ENCODE data around the gene PLSCR4. TPM values are rescaled to one million over a fixed set of nuclear protein-coding genes. Genes with fewer than 3 reads are reported as not detected.
"Not testable (repeated sequence)": the region's sequence is repeated elsewhere in the genome, so short reads cannot be mapped to it uniquely, and the experiment has no call there.

PLSCR4 gene
- total RNA-seq, 3 donors from 2014 or later, result 62.2 to 85.5 (median 70.5) TPM

- intact Hi-C loops (cut with DNase I; ENCODE audit: low total_unique reads), result no loop called here
- Histone ChIP-seq H3K27me3 (no peaks in the 10 kb centered on the region), H3K36me3 (no peaks in the 10 kb centered on the region), H3K4me3 (no peak overlapping the region), H3K27ac (no peak overlapping the region), H3K9me3 (peaks cover 0 to 4% of the 10 kb centered on the region in 2 donors), H3K4me1 (no peaks in the 10 kb centered on the region)
- TF ChIP-seq POLR2AphosphoS5 (IDR thresholded peaks at IDR 0.05) (no peak), POLR2A (IDR thresholded peaks at IDR 0.05) (no peak), CTCF (IDR thresholded peaks at IDR 0.05) (no peak)
- DNase-seq (ENCODE audit: low spot score in 2 of 2), result no peak
Measured at GRCh38 chr3:146243559-146243958, 7.3 kb downstream of the PLSCR4 start.

GRCh38 chr3:146241523-146242240 is 9.2 kb downstream of the PLSCR4 start:
- no peak overlapping the region for H3K4me3 ChIP-seq
- H3K4me1 ChIP-seq, result no peaks in the 10 kb centered on the region
- H3K36me3 ChIP-seq, result no peaks in the 10 kb centered on the region
- intact Hi-C loops (cut with DNase I; ENCODE audit: low total_unique reads), result no loop called here
- H3K27me3 ChIP-seq, result no peaks in the 10 kb centered on the region
- no peak for DNase-seq (ENCODE audit: low spot score in 2 of 2)
- H3K27ac ChIP-seq, result peak overlapping the region; percentile 48 to 60
- no peak for TF ChIP-seq POLR2A (IDR thresholded peaks at IDR 0.05)
- peaks cover 3 to 20% of the 10 kb centered on the region in 2 donors for H3K9me3 ChIP-seq

- Histone ChIP-seq H3K36me3 (no peaks in the 10 kb centered on the region), H3K4me1 (no peaks in the 10 kb centered on the region), H3K4me3 (no peak overlapping the region), H3K27me3 (no peaks in the 10 kb centered on the region), H3K9me3 (peaks cover 17 to 41% of the 10 kb centered on the region in 2 donors), H3K27ac (no peak overlapping the region)
- intact Hi-C loops (cut with DNase I; ENCODE audit: low total_unique reads), result no loop called here
- TF ChIP-seq POLR2AphosphoS5 (IDR thresholded peaks at IDR 0.05) (no peak), POLR2A (IDR thresholded peaks at IDR 0.05) (no peak), CTCF (IDR thresholded peaks at IDR 0.05) (no peak)
- DNase-seq (ENCODE audit: low spot score in 2 of 2), result no peak
Measured at GRCh38 chr3:146233487-146233886, 17.4 kb downstream of the PLSCR4 start.

- intact Hi-C loops (cut with DNase I; ENCODE audit: low total_unique reads), result no loop called here
- no peak overlapping the region for H3K27ac ChIP-seq
- no peak for DNase-seq (ENCODE audit: low spot score in 2 of 2)
- H3K9me3 ChIP-seq, result peaks cover 0 to 6% of the 10 kb centered on the region in 2 donors
- no peak overlapping the region for H3K4me3 ChIP-seq
- no peak for TF ChIP-seq POLR2AphosphoS5 (IDR thresholded peaks at IDR 0.05)
- TF ChIP-seq POLR2A (IDR thresholded peaks at IDR 0.05), result no peak
- no peak for TF ChIP-seq CTCF (IDR thresholded peaks at IDR 0.05)
- no peaks in the 10 kb centered on the region for H3K4me1 ChIP-seq
- H3K36me3 ChIP-seq, result no peaks in the 10 kb centered on the region
- H3K27me3 ChIP-seq, result no peaks in the 10 kb centered on the region
Measured at GRCh38 chr3:146227486-146227885, 23.4 kb downstream of the PLSCR4 start.

- Histone ChIP-seq H3K27ac (no peak overlapping the region), H3K36me3 (no peaks in the 10 kb centered on the region), H3K4me3 (no peak overlapping the region), H3K27me3 (no peaks in the 10 kb centered on the region), H3K9me3 (peaks cover 0 to 6% of the 10 kb centered on the region in 2 donors), H3K4me1 (no peaks in the 10 kb centered on the region)
- DNase-seq (ENCODE audit: low spot score in 2 of 2), result no peak
- no peak for TF ChIP-seq CTCF (IDR thresholded peaks at IDR 0.05)
- TF ChIP-seq POLR2A (IDR thresholded peaks at IDR 0.05), result no peak
- no peak for TF ChIP-seq POLR2AphosphoS5 (IDR thresholded peaks at IDR 0.05)
- intact Hi-C loops (cut with DNase I; ENCODE audit: low total_unique reads), result no loop called here
Measured at GRCh38 chr3:146226881-146227280, 24.0 kb downstream of the PLSCR4 start.

GRCh38 chr3:146225458-146225857 is 25.4 kb downstream of the PLSCR4 start:
- H3K27me3 ChIP-seq; H3K9me3 ChIP-seq; intact Hi-C loops (cut with DNase I; ENCODE audit: low total_unique reads); H3K4me1 ChIP-seq; DNase-seq (ENCODE audit: low spot score in 2 of 2); H3K4me3 ChIP-seq; H3K36me3 ChIP-seq: not testable (repeated sequence)
- peak overlapping the region in 1 of 2 donors; percentile 5 for H3K27ac ChIP-seq
